Natural killer cell treated with Interleukin-12 subunit alpha and Interleukin-12 subunit beta and Interleukin-15 and Interleukin-18, amount 100 ng/mL, for 72 hours (primary cell): Measurements from ENCODE around the gene JCAD. TPM values are rescaled to one million over a fixed set of nuclear protein-coding genes. Genes with fewer than 3 reads are reported as not detected.

Source experiments
- ATAC-seq, 2 donors: fragments of 150-1000 bp; cut with Tn5 transposase in 1 of 2; sonication (Bioruptor Pico), chemical (Tn5 transposase) in 1 of 2; 2 replicates each; pipeline ENCODE4 v1.10.0; 2021
- DNase-seq: peaks from one replicate; pipeline ENCODE4 v3.0.0; 2022; ENCODE audit warnings: low spot score
- H3K27ac Mint-ChIP-seq, 2 donors: 1 replicate in 1 of 2; 2 replicates in 1 of 2; pipeline ENCODE4 v1.8.0; 2022; ENCODE audit warnings: mixed read lengths in 2 of 2, mild to moderate bottlenecking in 1 of 2, moderate library complexity in 1 of 2
- H3K27me3 Mint-ChIP-seq, 2 donors: 1 replicate in 1 of 2; 2 replicates in 1 of 2; pipeline ENCODE4 v1.8.0; 2022; ENCODE audit warnings: mixed read lengths in 2 of 2
- H3K36me3 Mint-ChIP-seq: one replicate; pipeline ENCODE4 v1.8.0; 2022; ENCODE audit warnings: mixed read lengths
- H3K4me1 Mint-ChIP-seq, 2 donors: 1 replicate in 1 of 2; 2 replicates in 1 of 2; pipeline ENCODE4 v1.8.0; 2022; ENCODE audit warnings: low read depth in 2 of 2, mixed read lengths in 2 of 2, mild to moderate bottlenecking in 1 of 2
- H3K4me3 Mint-ChIP-seq: one replicate; pipeline ENCODE4 v1.8.0; 2022; ENCODE audit warnings: mixed read lengths
- H3K9me3 Mint-ChIP-seq: 2 replicates; pipeline ENCODE4 v1.8.0; 2022; ENCODE audit warnings: mixed read lengths
- total RNA-seq, 2 donors: library from RNA; stranded (reverse); gene quantifications; one replicate each; pipeline ENCODE4 v1.2.3, GENCODE V29; 2022

JCAD gene
- total RNA-seq, 2 donors from 2014 or later: 0.08 to 0.69 TPM

DNA sequence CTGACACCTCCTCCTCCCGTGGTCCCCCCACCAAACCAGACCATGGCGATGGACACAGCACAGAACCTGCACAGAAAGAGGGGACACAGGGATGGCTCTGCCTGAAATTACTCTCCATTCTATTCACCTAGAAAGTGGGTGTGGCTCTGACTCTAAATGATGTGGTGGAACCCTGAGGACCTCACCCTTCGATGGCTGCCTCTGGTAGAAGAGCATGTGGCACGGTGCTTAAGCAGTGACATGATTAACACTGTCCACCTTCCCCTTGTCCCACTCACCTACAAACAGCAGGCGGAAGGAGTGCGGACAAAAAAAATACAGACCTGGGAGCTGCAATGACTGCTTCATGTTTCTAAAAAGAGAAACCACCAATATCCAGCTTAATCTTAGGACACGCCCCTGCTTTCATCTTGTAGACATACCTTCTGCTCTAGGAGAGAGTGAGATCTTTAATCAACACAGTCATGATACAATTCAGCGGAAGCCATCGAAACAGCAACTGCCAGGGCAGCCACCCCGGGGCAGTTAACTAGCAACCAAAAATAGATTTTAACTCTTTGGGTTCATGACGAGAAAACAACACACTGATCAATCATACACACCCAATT lies 11.4 kb downstream of the JCAD start:
- Mint-ChIP-seq H3K9me3 (no peaks in the 10 kb centered on the region), H3K4me1 (peaks cover 18 to 19% of the 10 kb centered on the region in 2 donors)

DNA sequence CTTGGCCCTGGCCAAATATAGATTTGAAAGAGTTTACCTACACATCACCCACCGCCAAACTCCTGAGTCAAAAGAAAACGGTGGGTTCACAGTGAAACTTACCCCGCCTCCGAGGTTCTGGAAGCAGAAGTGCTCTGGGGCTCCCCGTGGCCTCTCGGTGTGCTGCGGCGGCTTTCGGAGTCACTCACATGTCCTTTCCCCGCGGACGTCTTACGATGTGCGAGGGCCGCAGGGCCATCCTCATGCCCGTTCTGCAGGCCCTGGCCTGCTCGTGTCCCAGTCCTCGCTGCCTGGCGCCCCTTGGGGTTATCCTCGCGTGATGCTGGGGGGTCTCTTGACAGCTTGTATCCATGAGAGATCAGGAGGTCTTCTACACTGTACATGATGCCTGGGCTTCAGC lies 12.0 kb downstream of the JCAD start:
- no peaks in the 10 kb centered on the region for H3K9me3 Mint-ChIP-seq
- ATAC-seq (no peak), DNase-seq (peak; percentile 44)
- H3K36me3 Mint-ChIP-seq: no peaks in the 10 kb centered on the region
- no peak overlapping the region for H3K4me3 Mint-ChIP-seq
- peaks cover 18 to 19% of the 10 kb centered on the region in 2 donors for H3K4me1 Mint-ChIP-seq
- peaks cover 55 to 79% of the 10 kb centered on the region in 2 donors for H3K27me3 Mint-ChIP-seq
- H3K27ac Mint-ChIP-seq: no peak overlapping the region

More for the DNA sequence above, 11.4 kb downstream of the JCAD start:
- Mint-ChIP-seq H3K36me3 (no peaks in the 10 kb centered on the region), H3K4me3 (no peak overlapping the region), H3K27ac (no peak overlapping the region), H3K27me3 (peaks cover 53 to 73% of the 10 kb centered on the region in 2 donors)
- ATAC-seq (no peak), DNase-seq (no peak)

DNA sequence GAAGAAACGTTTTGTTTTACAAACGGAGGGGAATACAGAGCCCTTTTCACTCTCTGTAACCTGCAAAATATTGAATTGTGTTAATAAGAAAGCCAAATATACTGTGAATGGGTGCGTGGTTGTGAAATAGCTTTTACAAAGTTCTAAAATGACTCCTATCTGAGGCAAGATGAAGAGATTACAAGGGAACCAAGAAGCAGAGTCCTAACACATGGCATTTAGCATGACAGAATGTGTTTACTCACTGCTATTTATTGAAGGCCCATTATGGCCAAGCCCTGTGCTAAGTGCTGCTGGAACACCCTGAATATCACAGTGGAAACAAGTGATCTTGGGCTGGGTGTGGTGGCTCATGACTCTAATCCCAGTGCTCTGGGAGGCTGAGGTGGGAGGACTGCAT lies 12.9 kb downstream of the JCAD start:
- Mint-ChIP-seq H3K27me3 (peaks cover 56 to 85% of the 10 kb centered on the region in 2 donors), H3K9me3 (no peaks in the 10 kb centered on the region), H3K4me3 (no peak overlapping the region), H3K27ac (no peak overlapping the region), H3K4me1 (peaks cover 19 to 20% of the 10 kb centered on the region in 2 donors), H3K36me3 (no peaks in the 10 kb centered on the region)
- no peak for ATAC-seq
- DNase-seq: peak; percentile 34

DNA sequence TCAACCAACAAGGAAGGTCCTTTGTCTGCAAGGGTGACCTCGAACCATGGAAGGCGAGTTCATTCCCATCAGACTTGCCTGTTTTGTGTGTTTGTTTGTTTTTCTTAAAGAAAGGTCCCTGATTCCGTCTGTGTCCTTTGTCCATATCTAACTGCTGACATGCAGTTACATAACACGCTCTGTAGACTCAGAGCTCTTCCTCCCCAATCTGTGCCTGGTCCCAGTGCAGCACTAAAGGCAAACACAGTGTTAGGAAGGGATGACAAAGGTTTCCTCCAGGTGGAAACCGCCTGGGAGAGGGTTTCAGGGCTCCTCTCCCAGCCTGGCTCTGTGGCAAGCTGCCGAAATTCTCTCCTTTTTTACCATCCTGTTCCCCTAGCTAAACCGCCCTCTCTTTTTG lies 13.4 kb downstream of the JCAD start:
- ATAC-seq: no peak
- H3K9me3 Mint-ChIP-seq: no peaks in the 10 kb centered on the region
- no peaks in the 10 kb centered on the region for H3K36me3 Mint-ChIP-seq
- peaks cover 19 to 20% of the 10 kb centered on the region in 2 donors for H3K4me1 Mint-ChIP-seq
- H3K27me3 Mint-ChIP-seq: peaks cover 55 to 83% of the 10 kb centered on the region in 2 donors
- DNase-seq: no peak
- no peak overlapping the region for H3K4me3 Mint-ChIP-seq
- no peak overlapping the region for H3K27ac Mint-ChIP-seq

DNA sequence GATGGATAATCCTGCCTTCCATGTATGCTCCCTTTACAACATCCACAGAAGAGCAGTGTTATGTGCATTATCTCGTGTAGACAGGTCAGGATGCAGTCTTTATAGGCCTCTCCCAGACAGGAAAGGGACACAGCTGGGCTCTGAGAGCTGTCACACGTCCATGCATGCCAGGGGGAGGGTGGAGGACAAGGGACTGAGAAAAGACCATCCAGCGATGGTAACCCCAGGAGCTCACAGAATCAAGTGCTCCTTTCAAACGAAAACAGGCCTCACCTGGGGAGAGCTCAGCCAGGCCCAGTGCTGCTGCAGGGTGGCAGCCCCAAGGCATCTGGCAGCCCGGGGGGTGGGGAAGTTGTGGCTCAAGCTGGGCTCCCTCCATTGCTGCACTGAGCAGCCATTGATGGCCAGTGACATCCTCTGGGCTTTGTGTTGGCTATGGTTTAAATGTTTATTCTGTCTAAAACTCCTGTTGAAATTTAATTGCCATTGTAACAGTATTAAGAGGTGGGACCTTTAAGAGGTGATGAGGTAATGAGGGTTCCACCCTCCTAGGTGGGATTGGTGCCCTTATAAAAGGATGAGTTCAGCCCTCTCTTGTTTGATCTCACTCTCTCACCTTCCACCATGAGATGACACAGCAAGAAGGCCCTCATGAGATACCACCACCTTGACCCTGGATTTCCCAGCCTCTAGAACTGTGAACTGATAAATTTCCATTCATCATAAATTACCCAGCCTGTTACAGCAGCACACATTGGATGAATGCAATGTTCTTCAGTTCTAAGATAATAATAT lies 15.7 kb downstream of the JCAD start:
- ATAC-seq (no peak), DNase-seq (no peak)
- Mint-ChIP-seq H3K27ac (no peak overlapping the region), H3K4me3 (no peak overlapping the region), H3K4me1 (peaks cover 9 to 15% of the 10 kb centered on the region in 2 donors), H3K27me3 (peaks cover 52 to 84% of the 10 kb centered on the region in 2 donors), H3K36me3 (no peaks in the 10 kb centered on the region), H3K9me3 (no peaks in the 10 kb centered on the region)

DNA sequence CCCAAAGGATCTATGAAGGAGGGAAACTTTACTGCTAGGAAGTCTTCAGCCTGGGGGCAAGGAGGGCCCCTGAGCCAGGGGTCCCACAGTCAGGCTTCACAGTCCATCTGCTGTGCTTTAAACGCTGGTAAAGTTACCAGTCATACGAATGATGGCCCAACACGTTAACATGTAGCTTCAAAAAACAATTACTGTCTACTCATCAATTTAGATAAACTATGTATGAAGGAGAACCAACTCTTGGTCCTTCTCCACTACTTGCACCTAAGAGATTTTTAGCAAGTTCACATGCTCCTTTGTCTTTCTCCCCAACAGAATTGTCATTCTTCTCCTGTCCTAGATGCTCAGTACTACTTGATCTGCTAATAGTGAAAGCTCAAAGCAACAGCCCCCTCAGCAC lies 16.6 kb downstream of the JCAD start:
- Mint-ChIP-seq H3K4me1 (peaks cover 11 to 15% of the 10 kb centered on the region in 2 donors), H3K36me3 (no peaks in the 10 kb centered on the region), H3K27me3 (peaks cover 54 to 84% of the 10 kb centered on the region in 2 donors), H3K9me3 (no peaks in the 10 kb centered on the region), H3K4me3 (no peak overlapping the region), H3K27ac (no peak overlapping the region)
- no peak for DNase-seq
- no peak for ATAC-seq

DNA sequence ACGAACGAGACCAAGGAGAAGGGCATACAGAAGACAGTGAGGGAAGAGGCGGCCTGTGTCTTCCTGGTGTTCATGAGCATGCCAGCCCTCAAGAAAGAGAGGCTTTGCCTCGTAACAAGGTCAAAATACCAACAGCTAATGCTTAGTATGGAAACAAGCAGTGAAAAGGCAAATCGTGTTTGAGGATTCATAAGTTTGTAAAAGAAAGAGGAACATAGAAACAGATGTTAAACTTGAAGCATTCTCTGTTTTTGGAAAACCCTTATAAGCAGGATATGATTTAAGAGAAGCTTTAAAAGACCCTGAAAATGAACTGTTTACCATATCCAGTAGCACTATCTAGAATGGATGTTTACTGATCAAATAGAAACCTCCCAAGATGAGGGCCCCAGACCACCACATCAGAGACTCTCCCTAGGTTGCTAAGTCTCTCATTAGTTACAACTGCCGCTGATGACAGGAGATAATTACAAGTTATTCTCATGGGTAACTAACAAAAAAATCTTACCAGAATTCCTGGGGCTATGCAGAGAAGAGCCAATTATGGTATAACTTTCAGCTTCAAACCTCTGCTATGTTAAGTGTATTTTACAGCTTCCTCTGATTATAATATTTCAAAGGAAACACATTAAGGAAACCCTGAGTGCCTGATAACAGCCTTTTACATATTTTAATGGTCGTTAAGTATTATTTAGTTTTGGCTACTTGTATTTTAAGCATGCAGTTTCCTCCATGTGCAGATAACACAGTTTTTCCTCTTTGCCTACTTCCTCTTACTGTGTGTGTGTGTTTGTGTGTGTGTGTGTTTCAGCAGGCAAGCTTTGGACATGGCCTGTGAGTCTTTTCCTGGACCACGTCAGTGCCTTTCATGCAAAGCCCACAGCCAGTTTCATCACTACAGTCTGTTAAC lies 17.9 kb downstream of the JCAD start:
- Mint-ChIP-seq H3K9me3 (no peaks in the 10 kb centered on the region), H3K4me3 (no peak overlapping the region), H3K4me1 (peaks cover 16 to 19% of the 10 kb centered on the region in 2 donors), H3K36me3 (no peaks in the 10 kb centered on the region), H3K27ac (no peak overlapping the region), H3K27me3 (peaks cover 62 to 91% of the 10 kb centered on the region in 2 donors)
- DNase-seq (no peak), ATAC-seq (no peak)

DNA sequence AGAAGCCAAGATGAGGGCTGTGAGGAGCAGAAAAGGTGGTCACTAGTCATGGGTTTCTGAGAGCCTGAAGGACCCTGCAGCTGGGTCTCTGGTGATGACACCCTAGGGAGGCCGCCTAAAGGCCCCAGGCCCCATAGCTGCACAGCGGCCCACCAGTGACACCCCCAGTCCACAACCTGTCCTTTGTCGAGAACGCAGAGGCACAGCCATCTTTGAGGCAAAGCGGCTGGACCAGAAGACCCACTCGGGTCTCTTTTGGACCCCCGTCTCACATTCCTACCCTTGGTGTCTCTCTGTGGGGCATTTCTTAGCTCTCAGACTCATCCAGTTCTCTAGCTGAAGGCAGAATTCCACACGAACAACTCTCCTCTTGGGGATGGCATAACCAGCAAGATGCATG lies 18.8 kb downstream of the JCAD start:
- H3K4me3 Mint-ChIP-seq: no peak overlapping the region
- H3K4me1 Mint-ChIP-seq: peaks cover 17 to 22% of the 10 kb centered on the region in 2 donors
- DNase-seq: no peak
- H3K27me3 Mint-ChIP-seq: peaks cover 56 to 86% of the 10 kb centered on the region in 2 donors
- H3K9me3 Mint-ChIP-seq: no peaks in the 10 kb centered on the region
- no peaks in the 10 kb centered on the region for H3K36me3 Mint-ChIP-seq
- no peak overlapping the region for H3K27ac Mint-ChIP-seq
- ATAC-seq: no peak

DNA sequence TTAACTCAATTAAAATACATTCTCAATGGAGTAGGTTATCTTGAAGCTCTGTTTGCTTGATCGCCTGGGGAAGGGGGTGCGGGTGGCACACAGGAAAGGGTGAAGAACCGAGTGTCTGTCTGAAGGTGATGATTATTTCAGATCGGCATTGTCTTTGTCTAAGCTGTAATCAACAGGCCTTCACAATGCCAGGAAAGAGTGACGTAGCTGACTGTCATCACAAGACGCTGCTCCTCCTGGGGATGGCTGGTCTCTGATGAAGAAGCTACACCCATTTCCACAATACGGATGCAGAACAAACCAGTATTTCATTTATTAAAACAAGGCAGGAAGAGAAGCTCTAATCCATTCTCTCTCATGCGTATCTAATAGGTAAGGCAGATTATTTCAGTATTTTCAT lies 19.4 kb downstream of the JCAD start:
- Mint-ChIP-seq H3K4me3 (no peak overlapping the region), H3K9me3 (no peaks in the 10 kb centered on the region), H3K27ac (no peak overlapping the region), H3K36me3 (no peaks in the 10 kb centered on the region), H3K4me1 (peaks cover 20 to 28% of the 10 kb centered on the region in 2 donors), H3K27me3 (peaks cover 53 to 86% of the 10 kb centered on the region in 2 donors)
- DNase-seq (no peak), ATAC-seq (no peak)

- H3K4me1 Mint-ChIP-seq: peaks cover 25 to 32% of the 10 kb centered on the region in 2 donors
- H3K4me3 Mint-ChIP-seq: no peak overlapping the region
- no peaks in the 10 kb centered on the region for H3K9me3 Mint-ChIP-seq
- ATAC-seq (no peak), DNase-seq (no peak)
- no peak overlapping the region for H3K27ac Mint-ChIP-seq
- H3K27me3 Mint-ChIP-seq: peaks cover 50 to 86% of the 10 kb centered on the region in 2 donors
- no peaks in the 10 kb centered on the region for H3K36me3 Mint-ChIP-seq
These were observed 19.8 kb downstream of the JCAD start for GRCh38 chr10:30039567-30039966.

DNA sequence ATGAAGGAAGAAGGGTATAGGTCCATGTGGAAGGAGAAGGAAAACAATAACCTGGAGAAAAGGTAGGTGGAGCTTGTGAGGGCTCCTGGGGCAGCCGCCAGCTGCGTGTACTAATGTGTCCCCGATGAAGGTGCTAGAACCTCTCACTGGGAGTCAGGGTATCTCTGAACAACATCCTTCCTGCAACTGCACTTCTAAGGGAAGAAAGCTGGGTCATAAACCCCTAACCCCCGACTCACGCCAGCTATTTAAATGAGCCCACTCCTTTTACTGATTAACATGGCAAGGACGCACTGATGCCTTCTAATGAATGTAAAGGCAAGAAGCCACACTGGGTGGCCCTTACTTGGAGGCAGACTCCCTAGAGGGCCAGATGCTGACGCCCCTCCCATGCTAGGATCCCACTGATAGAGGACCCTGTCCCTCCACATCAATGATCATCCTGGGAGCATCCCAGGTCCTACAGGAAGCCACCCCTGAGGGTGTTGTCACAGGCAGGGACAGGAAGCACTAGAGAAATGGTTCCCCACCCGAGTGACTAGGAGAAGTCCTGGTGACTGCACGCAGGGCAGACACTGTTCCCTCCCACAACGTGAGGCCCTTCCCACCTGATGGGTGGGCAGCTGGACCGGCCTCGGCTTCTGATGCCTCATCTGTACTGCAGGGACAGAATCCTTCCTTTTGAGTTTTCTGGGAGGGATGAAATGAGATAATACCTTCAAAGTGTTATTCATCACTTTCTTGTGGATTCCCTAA lies 20.4 kb downstream of the JCAD start:
- DNase-seq: no peak
- Mint-ChIP-seq H3K9me3 (no peaks in the 10 kb centered on the region), H3K27me3 (peaks cover 50 to 80% of the 10 kb centered on the region in 2 donors), H3K27ac (no peak overlapping the region), H3K4me1 (peaks cover 30 to 37% of the 10 kb centered on the region in 2 donors), H3K4me3 (no peak overlapping the region), H3K36me3 (no peaks in the 10 kb centered on the region)
- ATAC-seq: no peak

GRCh38 chr10:30037620-30038336 lies 21.6 kb downstream of the JCAD start:
- peak overlapping the region; percentile 33 for H3K4me3 Mint-ChIP-seq
- no peaks in the 10 kb centered on the region for H3K36me3 Mint-ChIP-seq
- H3K27me3 Mint-ChIP-seq: peaks cover 53 to 82% of the 10 kb centered on the region in 2 donors
- peak overlapping the region in 1 of 2 donors; percentile 16 for H3K27ac Mint-ChIP-seq
- H3K9me3 Mint-ChIP-seq: no peaks in the 10 kb centered on the region
- DNase-seq (no peak), ATAC-seq (peak in 1 of 2 donors; percentile 44)
- peaks cover 38 to 46% of the 10 kb centered on the region in 2 donors for H3K4me1 Mint-ChIP-seq
